ENCODE data around the gene CDH23.

CDH23 gene

DNA sequence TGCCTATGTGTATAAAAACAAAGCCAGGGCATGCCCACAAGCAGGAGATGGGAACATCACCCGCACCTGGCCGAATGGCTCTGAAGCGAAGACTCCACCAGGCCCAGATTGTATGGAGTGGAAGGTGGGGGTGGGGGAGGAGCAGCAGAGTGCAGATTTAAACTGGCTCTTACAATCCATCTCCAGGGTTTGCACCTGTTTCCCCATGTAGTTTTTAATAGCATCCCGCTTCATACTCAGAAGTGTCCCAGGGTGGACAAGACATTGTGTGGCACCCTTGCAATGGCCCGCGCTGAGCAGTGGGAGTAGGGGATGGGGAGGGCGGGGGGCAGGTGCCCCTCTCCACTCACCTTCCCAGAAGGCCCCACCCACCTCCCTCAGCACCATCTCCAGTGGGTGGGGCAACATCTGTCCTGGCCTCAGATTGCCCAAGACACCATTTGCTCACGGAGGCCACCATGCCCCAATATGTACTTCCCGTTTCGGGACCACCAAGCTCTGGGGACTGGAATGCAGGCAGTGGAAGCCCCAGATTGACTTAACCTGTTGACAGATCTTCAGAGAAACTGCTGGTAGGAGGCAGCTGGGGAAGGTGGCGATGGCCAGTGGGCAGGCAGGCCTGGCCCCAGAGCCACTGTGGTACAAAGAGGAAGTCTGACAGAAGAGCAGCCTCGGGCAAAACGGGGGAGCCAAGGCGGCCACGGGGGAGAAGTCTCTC, 353.6 kb downstream of the CDH23 start:
- no peak for DNase-seq

DNA sequence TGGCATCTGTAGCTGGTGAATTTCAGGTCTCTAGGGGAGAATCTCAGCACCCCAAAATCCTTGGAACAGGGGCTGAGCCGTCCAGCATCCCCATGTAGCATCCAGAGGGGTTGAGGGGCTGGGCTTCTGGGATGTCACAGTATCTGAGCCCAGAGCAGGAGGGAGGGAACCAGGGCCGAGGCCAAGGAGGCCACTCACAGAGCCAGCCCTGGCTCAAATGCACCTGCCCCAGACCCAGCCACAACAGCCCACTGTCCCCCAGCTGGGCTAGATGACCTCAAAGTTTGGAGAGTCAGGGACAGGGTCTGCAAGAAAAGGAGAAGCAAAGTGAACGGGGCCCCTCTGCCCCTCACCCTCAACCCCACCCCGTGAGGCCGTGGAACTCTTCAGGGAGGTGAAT, 354.3 kb downstream of the CDH23 start:
- DNase-seq: no peak

DNA sequence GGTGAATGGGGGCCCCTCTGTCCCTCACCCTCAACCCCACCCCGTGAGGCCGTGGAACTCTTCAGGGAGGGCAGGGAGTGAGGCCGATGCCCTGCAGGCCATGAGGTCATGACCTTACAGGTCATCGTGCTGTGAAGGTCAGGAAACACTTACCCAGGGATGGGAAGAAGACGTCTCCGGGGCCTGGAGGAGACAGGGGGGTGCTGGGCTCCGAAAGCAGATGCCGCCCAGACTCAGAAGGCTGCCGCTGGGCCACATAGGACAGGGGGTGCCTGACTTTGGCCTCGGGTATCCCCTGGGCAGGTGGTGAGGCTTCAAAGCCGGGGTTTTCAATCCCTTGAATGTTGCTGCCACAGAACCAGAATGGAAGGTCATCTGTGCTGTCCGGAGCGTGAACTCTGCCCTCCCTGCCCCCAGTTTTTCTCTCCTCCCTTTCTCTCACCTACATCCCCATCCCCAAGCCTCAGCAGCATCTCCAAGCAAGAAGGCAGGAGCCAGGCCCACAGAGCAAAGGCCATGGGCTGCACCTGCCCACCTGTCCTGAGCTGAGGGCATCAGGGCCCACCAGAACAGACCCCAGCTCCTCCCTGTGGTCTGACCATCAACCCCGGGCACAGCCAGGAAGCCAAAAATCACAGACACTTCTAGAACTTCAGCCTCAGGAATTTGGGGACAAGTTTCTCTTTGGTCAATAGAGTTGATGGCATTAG, 354.9 kb downstream of the CDH23 start:
- no peak for DNase-seq

DNA sequence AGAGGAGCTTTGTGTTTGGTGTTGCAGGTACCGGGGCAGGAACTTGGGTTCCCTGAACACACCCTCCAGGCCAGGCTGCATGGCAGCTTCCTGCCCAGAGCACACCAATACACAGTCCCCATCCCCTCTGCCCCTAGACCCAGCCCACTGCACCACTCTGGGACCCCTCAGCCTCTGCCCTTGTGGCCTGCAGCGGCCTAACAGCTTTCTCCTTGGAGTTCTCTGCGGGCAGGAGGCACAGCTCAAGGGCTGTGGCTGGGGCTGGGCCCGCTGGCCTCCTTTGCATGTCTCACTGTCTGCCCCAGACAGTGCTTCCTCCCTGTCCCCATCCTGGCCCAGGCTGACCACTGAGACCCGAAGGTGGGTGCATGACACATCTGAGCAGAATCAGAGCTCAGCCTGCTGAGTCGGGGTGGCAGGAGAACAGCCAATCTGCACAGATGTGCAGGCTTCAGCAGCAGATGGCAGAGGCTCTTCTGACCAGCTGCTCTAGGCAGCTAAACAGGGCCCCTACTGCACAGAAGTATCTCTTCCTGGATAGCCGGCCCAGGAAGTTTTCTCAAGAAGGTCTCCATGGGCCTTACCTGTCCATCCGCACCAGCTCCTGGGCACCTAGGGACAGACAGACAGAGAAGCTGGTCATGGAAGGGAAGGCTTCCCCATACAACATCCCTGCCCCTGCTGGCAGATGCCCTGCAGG, 355.8 kb downstream of the CDH23 start:
- no peak for DNase-seq

DNA sequence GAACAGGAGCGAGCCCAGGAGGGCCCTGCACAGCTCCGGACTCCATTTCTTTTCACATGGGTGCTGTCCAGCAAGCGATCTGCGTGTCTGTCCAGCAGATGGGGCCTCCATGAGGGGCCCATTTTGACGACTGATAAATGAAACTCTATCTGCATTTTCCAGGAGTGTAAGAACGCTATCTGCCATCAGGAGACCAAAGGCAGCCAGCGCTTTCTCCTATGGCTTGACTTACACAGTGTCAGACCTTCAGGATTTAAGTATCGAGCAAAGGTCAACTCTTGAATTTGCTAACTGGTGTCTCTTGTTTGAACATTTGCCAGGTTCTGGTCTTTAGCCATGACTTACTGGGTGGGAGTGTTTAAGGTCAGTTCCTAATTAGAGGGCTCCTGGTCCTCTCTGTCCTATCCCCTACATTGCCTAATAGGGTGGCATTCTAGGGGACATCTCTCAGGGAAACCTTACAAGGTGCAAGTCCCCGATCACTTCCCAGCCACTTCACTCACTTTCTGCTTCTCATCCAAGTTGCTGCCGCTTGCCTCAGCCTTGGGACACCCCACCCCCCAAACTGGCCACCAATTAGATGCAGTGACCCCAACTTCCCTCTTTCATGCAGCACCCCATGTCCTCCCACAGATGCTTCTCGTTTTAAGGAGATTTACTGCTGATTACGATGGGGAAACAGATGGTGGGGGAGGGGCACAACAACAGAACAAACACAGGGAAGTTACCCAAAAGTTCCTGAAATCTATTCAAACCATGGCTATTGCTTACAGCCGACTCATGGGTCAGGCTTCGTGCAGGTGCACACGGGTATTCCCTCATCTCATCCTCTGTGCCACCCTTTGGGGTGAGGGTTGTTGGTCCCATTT, 356.6 kb downstream of the CDH23 start:
- DNase-seq: no peak

DNA sequence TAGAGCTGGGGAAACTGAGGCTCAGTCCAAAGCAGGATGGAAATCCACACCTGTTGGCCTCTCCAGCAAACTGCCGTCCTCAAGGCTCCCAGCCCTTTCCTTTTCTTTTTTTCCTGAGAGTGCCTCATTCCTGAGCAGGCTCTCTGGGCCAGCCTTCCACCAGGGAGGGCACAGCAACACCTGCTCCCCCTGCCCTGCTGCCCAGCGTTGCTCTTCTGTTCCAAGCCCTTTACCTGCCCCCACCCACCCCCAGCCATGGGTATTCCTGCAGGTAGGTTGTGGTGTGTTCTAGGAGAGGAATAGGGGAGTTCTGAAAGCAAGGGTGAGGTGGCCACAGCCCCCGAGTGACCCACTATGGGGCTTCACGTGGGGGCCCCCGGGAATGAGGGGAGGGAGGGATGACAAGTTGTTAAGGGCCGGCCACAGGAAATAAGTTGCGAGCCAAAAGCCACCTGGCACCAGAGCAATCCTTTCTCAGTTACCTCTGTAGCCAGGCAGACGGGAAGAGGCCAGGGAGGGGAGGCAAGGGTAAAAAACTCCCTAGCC, 357.3 kb downstream of the CDH23 start:
- DNase-seq: no peak

DNA sequence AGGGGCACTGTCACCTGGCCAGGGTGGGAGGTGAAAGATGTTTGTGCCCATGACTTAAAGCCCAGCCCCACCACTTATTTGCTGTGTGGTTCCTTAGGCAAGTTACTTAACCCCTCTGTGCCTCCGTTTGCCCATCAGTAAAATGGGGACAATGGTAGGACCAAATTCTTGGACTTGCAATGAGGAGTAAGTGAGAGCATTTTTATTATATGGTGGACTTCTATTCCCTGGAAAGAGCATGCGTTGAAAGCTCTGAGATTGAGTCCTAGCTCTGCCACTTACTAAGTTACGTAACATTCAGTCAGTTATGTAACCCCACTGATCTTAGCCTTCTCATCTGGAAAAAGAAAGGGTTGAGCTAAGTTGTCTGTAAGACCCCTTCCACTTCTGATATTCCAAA, 357.8 kb downstream of the CDH23 start:
- no peak for DNase-seq

DNA sequence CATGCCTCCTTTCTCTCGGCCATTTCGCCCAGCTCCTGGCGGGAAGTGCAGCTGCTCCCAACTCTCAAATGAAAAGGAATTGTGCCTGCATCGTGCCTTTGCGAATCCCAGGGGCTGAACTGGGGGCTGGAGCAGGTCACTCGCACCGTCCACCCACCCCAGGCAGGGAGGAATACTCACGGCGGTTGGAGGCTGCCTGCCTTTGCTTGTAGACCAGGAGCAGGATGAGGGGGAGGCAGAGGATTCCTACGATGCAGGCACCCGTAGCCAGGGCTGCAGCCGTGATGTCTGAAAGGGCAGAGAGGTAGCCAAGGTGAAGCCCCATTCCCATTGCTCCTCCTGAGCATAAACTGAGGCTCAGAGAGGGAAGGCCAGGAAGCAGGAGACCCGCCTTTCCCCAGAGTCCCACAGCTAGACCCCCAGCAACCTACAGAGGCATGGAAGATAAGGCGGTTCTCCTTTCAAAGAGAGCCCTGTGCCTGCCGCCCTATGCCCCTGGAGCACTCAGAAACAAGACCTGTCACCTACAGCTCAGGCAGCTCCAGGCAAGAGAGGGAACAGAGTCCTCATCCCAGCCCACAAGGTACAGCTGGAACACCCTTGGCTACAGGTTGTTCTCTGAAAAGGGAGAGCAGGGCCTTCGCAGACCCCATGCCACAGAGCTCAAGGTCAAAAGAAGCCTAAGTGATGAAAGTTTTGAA, 358.6 kb downstream of the CDH23 start:
- DNase-seq: no peak

DNA sequence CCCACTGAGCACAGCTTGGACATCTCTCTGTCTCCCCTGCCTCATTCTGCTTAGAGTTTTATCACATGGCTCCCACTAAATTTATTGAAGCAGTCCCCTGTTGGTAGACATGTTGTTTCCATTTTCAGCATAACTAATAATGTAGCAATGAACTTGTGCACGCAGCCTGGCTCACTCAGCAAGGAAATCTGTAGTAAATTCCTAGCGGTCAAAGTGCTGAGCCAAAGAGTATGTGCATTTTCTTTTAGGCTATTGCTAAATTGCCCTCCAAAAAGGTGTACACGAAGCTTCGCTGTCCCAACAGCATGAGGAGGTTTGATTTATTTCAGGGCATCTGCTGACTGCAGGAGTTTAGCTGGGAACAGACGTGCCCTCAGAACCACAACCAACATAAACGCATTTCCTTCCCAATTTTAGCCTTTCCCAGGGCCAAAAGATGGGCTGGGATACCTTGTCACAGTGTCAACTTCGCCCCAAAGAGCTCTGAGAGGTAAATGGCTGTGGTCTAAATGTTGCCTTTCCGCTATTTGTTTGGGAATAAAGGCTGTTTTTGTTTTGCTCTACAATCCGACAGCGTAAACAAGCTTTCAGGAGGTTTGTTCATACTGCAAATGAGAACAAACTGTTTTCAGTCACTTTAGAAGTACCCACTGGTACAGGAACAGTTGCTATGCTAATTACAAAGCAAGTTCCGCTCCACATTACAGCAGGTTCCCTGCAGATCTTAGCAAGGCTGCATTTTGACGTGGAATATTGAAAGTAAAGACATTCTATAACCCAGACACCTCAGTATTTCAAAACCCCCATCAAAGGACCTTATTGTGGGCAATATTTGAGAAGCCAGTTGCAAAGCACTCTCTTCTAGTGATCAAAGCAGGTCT, 359.8 kb downstream of the CDH23 start:
- no peak for DNase-seq

DNA sequence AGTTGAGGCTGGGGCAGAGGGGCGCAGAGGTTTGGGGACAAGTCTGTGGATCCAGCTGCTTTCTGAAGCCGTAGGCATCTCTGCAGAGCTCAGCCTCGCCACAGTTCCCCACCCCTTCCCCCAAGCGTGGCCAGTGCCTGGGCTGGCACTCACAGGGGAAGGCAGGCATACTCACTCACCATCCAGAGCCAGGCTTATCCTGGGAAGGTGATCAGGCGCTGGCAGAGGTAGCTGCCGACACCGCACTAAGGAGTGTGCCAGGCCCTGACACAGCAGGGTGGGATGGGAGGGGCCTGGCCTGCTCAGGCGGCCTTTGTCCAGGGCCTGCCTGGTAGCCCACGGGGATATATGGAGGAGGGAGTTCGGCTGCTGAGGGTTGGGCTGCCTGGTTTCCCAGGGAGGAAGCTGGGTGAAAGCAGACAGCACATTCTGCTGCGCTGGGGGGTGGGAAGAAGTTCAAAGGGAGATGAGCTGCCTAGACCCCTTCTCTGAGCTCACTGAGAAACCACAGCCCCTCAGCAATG, 360.7 kb downstream of the CDH23 start:
- DNase-seq: no peak

DNA sequence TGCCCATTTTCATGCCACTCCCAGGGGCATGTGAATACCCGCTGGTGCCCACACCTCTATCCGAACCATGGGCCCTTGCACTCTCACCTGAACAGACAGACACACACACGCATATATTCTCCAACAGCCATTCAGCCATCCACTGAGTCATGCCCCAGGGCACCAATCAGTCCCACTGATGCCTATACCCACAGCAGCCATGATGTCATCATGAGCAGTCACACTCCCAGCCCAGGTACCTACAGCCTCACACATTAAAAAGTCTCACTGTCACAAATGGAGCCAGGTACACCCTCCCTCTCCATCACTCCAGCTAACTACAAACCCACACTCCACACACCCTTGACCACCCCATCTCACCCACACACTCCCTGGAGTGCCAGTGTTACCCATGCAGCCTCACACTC, 364.4 kb downstream of the CDH23 start:
- no peak for DNase-seq

DNA sequence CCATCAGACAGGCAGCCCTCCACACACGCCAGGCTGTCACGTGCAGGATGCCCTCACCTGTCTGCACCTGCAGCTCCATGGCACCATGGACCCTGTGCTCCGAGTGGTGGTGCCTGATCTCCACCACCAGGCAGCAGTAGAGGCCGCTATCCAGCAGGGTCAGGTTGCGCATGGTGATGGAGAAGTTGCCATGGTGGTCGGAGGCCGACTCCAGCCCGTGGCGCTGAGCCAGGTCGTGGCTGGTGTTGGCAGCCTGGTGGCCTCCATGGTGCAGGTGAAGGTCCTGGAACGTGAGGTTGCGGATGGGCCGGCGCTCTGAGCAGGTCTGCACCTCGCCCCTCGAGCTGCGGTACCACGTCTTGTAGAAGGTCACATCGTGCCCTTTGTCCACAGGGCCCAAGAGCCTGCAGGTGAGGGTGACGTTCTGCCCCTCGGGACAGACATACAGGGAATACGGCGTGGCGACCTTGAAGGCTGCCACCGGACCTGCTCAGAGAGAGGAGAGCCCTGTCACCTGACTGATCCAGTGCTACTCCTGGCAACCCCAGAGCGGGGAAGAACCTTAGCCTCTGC, 364.9 kb downstream of the CDH23 start:
- no peak for DNase-seq

DNA sequence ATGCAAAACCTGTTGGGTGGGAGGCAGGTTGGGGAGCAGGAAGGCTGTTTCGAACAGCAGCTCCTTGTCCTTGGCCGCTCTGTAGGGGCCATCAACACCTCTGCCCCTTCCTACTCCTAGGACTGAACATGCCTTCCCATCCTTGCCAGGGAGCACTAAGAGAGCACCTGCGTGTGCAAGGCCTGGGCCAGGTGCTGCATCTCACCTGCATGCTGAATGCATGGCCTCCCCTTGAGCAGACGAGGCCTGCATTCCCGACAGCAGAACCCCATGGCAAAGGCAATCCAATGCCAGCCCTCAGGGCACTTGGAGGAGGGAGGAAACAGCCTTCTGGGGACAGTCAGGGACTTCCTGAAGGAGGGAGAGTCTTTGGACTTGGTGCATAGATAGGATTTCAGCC, 365.6 kb downstream of the CDH23 start:
- DNase-seq: no peak

DNA sequence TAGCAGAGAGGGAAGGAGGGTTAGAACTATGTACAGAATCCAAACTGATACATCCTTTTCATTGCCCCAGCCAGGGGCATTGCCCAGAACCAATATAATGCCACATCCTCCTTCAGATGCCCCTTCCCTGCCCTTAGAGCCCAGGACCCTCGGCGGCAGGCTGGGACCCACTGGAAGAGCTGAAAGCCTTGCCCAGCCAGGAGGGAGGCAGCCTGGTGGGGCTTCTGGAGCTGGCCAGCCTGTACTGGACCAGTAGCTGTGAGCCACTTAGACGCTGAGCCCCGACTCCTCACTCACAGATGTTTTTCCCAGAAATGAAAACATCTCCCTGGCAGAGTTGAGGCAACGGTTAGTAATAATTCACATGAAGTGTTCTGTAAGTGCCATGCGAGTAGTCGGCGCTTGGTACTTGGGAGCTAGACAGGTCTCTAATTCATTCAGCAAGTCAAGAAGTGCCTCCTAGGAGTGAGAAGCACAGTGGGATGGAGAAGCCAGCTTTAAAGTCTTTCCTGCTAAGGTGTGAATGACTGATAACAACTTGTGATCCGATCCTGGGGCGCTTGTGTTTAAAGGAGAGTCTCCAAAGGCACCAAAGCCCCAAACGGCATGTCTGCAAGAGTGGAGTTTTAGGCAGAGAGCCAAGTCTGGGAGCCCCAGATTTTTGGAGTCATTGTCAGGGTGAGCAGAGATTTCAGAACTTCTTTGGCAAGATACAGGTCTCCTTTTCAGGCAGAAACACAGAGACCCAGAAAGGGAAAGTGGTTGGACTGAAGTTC, 366.8 kb downstream of the CDH23 start:
- no peak for DNase-seq

DNA sequence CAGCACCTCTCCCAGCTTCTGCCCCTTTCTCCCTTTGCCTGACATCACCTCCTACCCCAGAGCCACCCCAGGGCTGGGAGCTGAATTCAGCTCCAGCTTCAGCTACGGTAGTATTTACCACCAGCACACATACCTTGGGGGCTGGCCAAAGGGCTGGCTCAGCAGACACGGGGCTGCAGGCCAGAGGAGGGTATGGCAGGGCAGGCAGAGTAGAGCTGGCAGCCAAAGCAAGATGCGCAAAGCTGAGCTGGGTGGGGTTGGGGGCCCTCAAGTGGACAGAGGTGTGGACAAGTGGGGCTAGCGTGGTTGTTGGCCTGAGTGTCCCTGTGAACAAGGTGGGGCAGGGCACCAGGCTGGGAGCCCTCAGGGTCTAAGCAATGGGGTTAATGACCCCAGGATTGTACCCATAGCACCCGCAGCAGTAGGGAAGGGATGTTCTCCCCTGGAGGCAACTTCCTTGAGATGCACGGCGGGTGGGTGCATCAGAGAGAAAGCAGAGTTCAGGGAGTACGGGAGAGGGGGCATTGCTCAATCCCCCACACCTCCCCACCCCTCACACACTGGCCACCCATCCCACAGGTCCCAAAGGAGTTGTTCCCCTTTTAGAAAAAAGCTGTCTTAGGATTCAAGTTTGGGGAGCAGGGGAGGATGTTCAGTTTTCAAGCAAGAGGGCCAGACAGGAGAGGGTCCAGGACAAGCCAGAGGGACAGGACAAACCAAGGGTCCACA, 368.6 kb downstream of the CDH23 start:
- no peak for DNase-seq

DNA sequence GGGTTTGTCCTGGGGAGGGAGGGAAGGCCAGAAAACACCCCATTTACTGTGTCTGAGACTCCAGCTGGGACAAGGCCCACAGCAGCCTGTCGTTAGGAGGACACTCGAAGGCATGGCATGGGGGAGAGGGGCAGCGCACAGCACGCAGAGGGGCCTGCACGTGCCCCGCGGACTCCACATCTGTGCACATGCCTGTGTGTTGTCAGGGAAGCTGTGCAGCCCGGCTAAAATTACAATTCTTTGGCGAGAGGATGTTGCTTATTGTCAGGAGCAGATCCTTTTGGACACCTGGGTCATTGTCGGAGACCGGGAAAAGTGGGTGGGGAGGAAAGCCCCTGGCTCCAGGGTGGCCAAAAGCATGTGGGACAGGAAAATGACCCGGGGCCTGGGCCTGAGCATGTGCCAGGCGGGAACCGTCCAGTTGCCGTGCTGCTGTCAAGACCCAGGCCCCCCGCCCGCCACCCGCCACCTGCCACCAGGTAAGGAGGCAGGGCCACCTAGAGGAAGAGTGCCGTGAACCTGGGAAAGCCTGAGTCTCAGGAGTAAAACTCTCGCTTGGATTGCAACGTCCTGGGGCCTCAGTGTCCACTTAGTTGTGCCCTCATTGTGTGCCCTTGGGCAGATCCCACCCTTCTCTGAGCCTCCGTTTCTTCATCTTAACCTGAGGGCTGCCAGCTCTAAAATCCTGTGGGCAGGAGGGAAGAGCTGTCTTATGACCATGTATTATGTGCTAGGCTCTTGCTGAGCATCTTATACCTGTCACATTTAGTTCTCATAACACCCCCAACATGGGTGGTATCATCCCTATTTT, 369.4 kb downstream of the CDH23 start:
- no peak for DNase-seq

DNA sequence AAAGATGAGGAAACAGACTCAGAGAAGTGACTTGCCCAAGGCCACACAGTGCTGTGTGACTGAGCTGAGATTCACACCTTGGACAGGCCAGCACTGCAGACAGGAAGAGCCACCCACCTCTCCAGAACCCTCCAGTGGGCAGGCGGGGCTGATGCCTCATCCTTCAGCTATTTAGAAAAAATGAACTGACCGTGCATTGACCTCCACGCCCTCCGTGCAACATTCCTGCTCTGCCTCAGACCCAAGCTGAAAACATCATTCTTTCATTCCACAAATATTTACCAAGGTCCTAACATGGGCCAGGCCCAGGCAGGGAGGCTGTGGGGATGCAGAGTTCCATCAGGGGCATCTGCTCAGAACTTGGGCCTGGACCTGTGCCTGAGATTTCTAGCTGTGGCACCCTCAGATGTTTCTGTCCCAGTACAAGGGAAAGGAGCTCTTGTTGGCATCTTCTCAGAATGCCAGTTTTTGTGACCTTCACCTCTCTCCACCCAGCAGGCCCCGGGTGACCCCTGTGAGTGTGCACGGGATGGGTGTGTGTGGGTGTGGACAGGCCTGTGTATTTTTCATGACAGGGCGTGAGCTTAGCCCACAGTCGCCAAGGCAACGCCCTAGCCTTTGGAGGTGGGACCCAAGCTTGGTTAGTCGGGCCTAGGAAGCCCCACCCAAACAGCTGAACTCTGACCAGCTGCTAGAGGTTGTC, 370.1 kb downstream of the CDH23 start:
- no peak for DNase-seq

Data from NCI-H187 treated with DMSO at 0.1 percent for 48 hours (cell line).